Gastroesophageal sphincter (tissue), 4 donors: ENCODE measurements around the gene RGS21. TPM values are rescaled to one million over a fixed set of nuclear protein-coding genes. Genes with fewer than 3 reads are reported as not detected.

Experiments used
- ATAC-seq: fragments of 150-250 bp; one replicate; pipeline ENCODE4 v1.9.1; 2016; ENCODE audit warnings: mild to moderate bottlenecking, moderate library complexity
- H3K27ac ChIP-seq, 4 donors: fragments of 200-600 bp; sonication (generic) in 3 of 4; 1 replicate in 3 of 4; 2 replicates in 1 of 4; pipeline ENCODE4 v1.5.1; 2016 to 2019
- H3K27me3 ChIP-seq: fragments of 200-600 bp; sonication (generic); one replicate; pipeline ENCODE4 v1.5.1; 2019
- H3K36me3 ChIP-seq, 2 donors: fragments of 200-600 bp; sonication (generic); one replicate each; pipeline ENCODE4 v1.5.1; 2019; ENCODE audit warnings: control low read depth in 1 of 2
- H3K4me1 ChIP-seq, 3 donors: fragments of 200-600 bp; sonication (generic); 1 replicate in 2 of 3; 2 replicates in 1 of 3; pipeline ENCODE4 v1.5.1; 2016 to 2019; ENCODE audit warnings: control low read depth in 2 of 3
- H3K4me3 ChIP-seq, 2 donors: fragments of 200-600 bp; sonication (generic); one replicate each; pipeline ENCODE4 v1.5.1; 2019; ENCODE audit warnings: mild to moderate bottlenecking in 1 of 2, moderate library complexity in 1 of 2
- H3K9me3 ChIP-seq, 3 donors: fragments of 200-600 bp; sonication (generic); one replicate each; pipeline ENCODE4 v1.5.1; 2017 to 2019; ENCODE audit warnings: control low read depth in 2 of 3
- CTCF ChIP-seq, 4 experiments: fragments of 200-600 bp in 2 of 4; fragments of 450-650 bp in 2 of 4; sonication (generic) in 1 of 4; IDR thresholded peaks; one replicate each; pipeline ENCODE4 v1.5.1; 2017 to 2019; ENCODE audit warnings: antibody characterized with exemption in 4 of 4, mild to moderate bottlenecking in 2 of 4, moderate library complexity in 2 of 4
- EP300 ChIP-seq: sonication (generic); formaldehyde crosslinking; IDR thresholded peaks from one replicate; pipeline ENCODE4 v1.6.1; 2017; ENCODE audit warnings: antibody characterized with exemption, mild to moderate bottlenecking
- POLR2A ChIP-seq, 2 donors: fragments of 450-650 bp; IDR thresholded peaks; one replicate each; pipeline ENCODE4 v1.6.1; 2017; ENCODE audit warnings: antibody characterized with exemption in 2 of 2, mild to moderate bottlenecking in 2 of 2, moderate library complexity in 1 of 2
- POLR2AphosphoS5 ChIP-seq: sonication (generic); formaldehyde crosslinking; IDR thresholded peaks from one replicate; pipeline ENCODE4 v1.6.1; 2017; ENCODE audit warnings: antibody characterized with exemption
- whole genome bisulfite sequencing, 2 donors: methylation state at CpG; one replicate each; pipeline ENCODE4 v1.1.5; 2018; ENCODE audit warnings: low coverage in 1 of 2; 5-methylcytosine and 5-hydroxymethylcytosine counted together
- total RNA-seq, 4 donors: library from RNA; depleted of rRNA; stranded (reverse); fragments of >200 nt; gene quantifications; one replicate each; pipeline ENCODE4 v1.1.0, GENCODE V29; 2016

Gene RGS21
- total RNA-seq, 4 donors from 2014 or later, result not detected

DNA sequence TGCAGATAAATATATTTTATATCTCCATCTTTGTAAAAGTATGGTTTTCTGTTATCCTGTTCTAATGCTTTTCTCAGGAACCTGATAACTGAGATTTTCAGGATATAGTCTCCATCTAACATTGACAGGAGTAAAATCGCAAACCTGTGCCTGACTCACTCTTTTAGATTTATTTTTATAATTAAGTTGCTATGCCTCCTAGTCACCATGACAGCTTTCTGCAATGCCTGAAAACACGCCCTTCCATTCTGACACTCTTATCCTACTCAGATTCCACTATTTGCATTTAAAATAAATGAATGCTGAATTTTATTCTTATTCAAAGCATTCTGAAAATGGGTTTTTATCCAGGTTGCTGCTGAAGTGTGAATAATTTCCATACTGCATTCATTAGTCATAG lies 62.8 kb downstream of the RGS21 start:
- H3K4me1 ChIP-seq, result no peaks in the 10 kb centered on the region
- H3K27me3 ChIP-seq, result no peaks in the 10 kb centered on the region
- ATAC-seq, result no peak
- no peak overlapping the region for H3K4me3 ChIP-seq
- no peak overlapping the region for H3K27ac ChIP-seq
- peaks cover 0 to under 1% (median 0%) of the 10 kb centered on the region in 3 donors for H3K9me3 ChIP-seq
- WGBS, 2 donors, result 84 to 100% methylated on average over 2 of the region's 2 CpGs
- no peaks in the 10 kb centered on the region for H3K36me3 ChIP-seq
- TF ChIP-seq CTCF (IDR thresholded peaks at IDR 0.05) (no peak), POLR2AphosphoS5 (no peak)

DNA sequence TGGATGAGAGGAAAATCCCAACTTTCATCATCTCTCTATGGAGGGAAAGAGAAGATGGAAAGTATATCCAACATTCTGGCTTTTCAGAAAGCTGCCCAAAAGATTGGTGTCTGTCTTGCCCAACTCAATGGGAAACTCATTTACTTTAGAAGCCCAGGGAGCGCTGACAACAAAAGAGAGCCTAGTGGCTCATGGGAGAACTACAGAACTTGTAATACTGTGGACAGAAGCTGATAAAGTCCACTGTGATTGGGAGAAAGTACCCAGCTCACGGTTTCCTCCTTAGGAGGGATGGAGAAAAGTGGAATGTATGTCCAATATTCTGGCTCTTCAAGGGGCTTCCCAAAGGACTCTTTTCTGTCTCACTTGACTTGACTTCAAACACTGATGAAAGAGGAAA lies 66.0 kb downstream of the RGS21 start:
- H3K36me3 ChIP-seq, result no peaks in the 10 kb centered on the region
- WGBS, 2 donors, result 75 to 83% methylated on average over 1 to 2 of the region's 2 CpGs
- peaks cover 0 to 4% (median 0%) of the 10 kb centered on the region in 3 donors for H3K9me3 ChIP-seq
- no peak overlapping the region for H3K4me3 ChIP-seq
- TF ChIP-seq POLR2A (IDR thresholded peaks at IDR 0.05) (no peak), CTCF (IDR thresholded peaks at IDR 0.05) (no peak), EP300 (no peak), POLR2AphosphoS5 (no peak)
- H3K4me1 ChIP-seq, result no peaks in the 10 kb centered on the region
- no peaks in the 10 kb centered on the region for H3K27me3 ChIP-seq
- H3K27ac ChIP-seq, result no peak overlapping the region
- no peak for ATAC-seq

DNA sequence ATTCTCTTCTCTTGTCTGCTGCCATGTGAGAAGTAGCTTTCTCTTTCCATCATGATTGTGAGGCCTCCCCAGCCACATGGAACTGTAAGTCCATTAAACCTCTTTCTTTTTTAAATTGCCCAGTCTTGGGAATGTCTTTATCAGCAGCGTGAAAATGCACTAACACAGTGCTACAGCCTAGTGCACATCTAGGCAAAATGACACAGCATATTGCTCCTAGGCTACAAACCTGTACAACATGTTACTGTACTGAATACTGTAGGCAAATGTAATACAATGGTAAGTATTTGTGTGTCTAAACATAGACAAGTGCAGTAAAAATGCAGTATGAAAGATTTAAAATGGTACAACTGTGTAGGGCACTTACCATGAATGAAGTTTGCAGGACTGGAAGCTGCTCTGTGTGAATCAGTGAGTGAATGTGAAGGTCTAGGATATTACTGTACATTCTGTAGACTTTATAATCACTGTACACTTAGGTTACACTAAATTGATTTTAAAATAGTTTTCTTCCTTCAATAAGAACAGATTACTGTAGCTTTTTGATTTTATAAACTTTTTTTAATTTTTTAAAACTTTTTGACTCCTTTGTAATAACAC lies 69.4 kb downstream of the RGS21 start:
- H3K9me3 ChIP-seq, result peaks cover 0 to 4% (median 0%) of the 10 kb centered on the region in 3 donors
- no peaks in the 10 kb centered on the region for H3K4me1 ChIP-seq
- no peak for ATAC-seq
- H3K27me3 ChIP-seq, result no peaks in the 10 kb centered on the region
- 100% methylated on average over 1 of the region's 1 CpG for WGBS, 2 donors
- TF ChIP-seq POLR2AphosphoS5 (no peak), EP300 (no peak), CTCF (IDR thresholded peaks at IDR 0.05) (no peak), POLR2A (IDR thresholded peaks at IDR 0.05) (no peak)
- no peaks in the 10 kb centered on the region for H3K36me3 ChIP-seq
- H3K27ac ChIP-seq, result no peak overlapping the region
- no peak overlapping the region for H3K4me3 ChIP-seq

DNA sequence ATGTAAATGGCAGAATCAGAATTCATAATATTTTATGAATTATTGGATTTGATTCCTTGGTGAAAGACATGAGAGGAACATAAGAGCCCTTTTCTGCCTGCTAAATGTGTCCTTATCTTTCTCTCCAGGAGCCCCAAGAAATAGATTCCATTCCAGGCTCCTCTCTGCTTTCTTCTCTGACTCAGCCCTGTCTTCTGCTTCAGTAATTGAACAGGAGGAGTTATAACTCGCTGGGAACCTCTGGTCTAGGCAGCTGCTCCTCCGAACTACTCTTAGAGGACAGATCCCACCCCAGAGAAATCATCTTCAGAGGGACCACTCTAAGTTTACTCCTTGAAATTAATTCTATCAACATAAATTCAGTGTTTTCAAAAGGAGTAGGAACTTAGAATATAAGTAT lies 78.4 kb downstream of the RGS21 start:
- TF ChIP-seq EP300, result no peak
- no peaks in the 10 kb centered on the region for H3K36me3 ChIP-seq
- WGBS, 2 donors, result 79 to 88% methylated on average over 2 of the region's 2 CpGs
- H3K27ac ChIP-seq, result no peak overlapping the region
- H3K4me1 ChIP-seq, result no peaks in the 10 kb centered on the region
- no peak overlapping the region for H3K4me3 ChIP-seq
- ATAC-seq, result no peak
- H3K27me3 ChIP-seq, result no peaks in the 10 kb centered on the region
- no peaks in the 10 kb centered on the region for H3K9me3 ChIP-seq

- Histone ChIP-seq H3K4me1 (no peaks in the 10 kb centered on the region), H3K36me3 (no peaks in the 10 kb centered on the region), H3K27me3 (no peaks in the 10 kb centered on the region), H3K9me3 (no peaks in the 10 kb centered on the region), H3K4me3 (no peak overlapping the region), H3K27ac (no peak overlapping the region)
- 75 to 79% methylated on average over 3 of the region's 3 CpGs for WGBS, 2 donors
- no peak for ATAC-seq
- TF ChIP-seq CTCF (IDR thresholded peaks at IDR 0.05), result no peak
- TF ChIP-seq POLR2AphosphoS5, result no peak
- TF ChIP-seq EP300, result no peak
- no peak for TF ChIP-seq POLR2A (IDR thresholded peaks at IDR 0.05)
These were observed 79.1 kb downstream of the RGS21 start for GRCh38 chr1:192395895-192396294.
